Transverse colon (tissue), 4 donors: ENCODE data around the gene VWA8.

Experiments used
- CTCF ChIP-seq, 5 experiments: fragments of 200-600 bp in 3 of 5; fragments of 450-650 bp in 2 of 5; sonication (generic) in 3 of 5; IDR thresholded peaks; 1 replicate in 2 of 5; 2 replicates in 3 of 5; pipeline ENCODE4 v1.5.1; 2016 to 2017; ENCODE audit warnings: antibody characterized with exemption in 5 of 5, inconsistent platforms in 3 of 5, mild to moderate bottlenecking in 2 of 5, moderate library complexity in 1 of 5
- EP300 ChIP-seq: sonication (generic); formaldehyde crosslinking; IDR thresholded peaks from one replicate; pipeline ENCODE4 v1.6.1; 2017; ENCODE audit warnings: antibody characterized with exemption, low read depth
- POLR2AphosphoS5 ChIP-seq, 3 donors: sonication (generic); formaldehyde crosslinking; IDR thresholded peaks; one replicate each; pipeline ENCODE4 v1.6.1; 2016; ENCODE audit warnings: antibody characterized with exemption in 3 of 3

- TF ChIP-seq CTCF (IDR thresholded peaks at IDR 0.05) (no peak), EP300 (no peak), POLR2AphosphoS5 (IDR thresholded peaks at IDR 0.05) (no peak)
Measured at GRCh38 chr13:41956272-41956671, 4.6 kb downstream of the VWA8 start.
